Sigmoid colon (tissue), 4 donors: ENCODE measurements around the gene CACNA2D3.

Source experiments
- EP300 ChIP-seq, 4 donors: sonication (generic); formaldehyde crosslinking; IDR thresholded peaks; one replicate each; pipeline ENCODE4 v1.6.1; 2017; ENCODE audit warnings: antibody characterized with exemption in 4 of 4
- POLR2A ChIP-seq, 2 donors: fragments of 450-650 bp; IDR thresholded peaks; one replicate each; pipeline ENCODE4 v1.6.1; 2016; ENCODE audit warnings: antibody characterized with exemption in 2 of 2, mild to moderate bottlenecking in 2 of 2, moderate library complexity in 2 of 2
- TF ChIP-seq, protein P1 (sequence below), 4 experiments: fragments of 450-650 bp in 3 of 4; fragments of 200-600 bp in 1 of 4; IDR thresholded peaks; one replicate each; pipeline ENCODE4 v1.5.1; 2016 to 2019; ENCODE audit warnings: antibody characterized with exemption in 4 of 4, mild to moderate bottlenecking in 3 of 4, moderate library complexity in 2 of 4

DNA sequence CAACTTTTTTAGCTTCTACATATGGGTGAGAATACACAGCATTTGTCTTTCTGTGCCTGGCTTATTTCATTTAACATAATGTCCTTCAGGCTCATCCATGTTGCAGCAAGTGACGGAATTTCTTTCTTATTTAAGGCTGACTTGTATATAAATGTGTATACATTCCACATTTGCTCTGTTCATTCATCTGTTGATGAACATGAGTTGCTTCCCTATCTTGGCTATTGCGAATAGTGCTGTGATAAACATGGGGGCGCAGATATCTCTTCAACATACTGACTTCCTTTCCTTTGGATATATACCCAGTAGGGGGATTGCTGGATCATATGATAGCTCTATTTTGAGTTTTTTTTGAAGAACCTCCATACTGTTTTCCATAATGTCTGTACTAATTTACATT, 332.5 kb downstream of the CACNA2D3 start:
- TF ChIP-seq, protein P1, sequence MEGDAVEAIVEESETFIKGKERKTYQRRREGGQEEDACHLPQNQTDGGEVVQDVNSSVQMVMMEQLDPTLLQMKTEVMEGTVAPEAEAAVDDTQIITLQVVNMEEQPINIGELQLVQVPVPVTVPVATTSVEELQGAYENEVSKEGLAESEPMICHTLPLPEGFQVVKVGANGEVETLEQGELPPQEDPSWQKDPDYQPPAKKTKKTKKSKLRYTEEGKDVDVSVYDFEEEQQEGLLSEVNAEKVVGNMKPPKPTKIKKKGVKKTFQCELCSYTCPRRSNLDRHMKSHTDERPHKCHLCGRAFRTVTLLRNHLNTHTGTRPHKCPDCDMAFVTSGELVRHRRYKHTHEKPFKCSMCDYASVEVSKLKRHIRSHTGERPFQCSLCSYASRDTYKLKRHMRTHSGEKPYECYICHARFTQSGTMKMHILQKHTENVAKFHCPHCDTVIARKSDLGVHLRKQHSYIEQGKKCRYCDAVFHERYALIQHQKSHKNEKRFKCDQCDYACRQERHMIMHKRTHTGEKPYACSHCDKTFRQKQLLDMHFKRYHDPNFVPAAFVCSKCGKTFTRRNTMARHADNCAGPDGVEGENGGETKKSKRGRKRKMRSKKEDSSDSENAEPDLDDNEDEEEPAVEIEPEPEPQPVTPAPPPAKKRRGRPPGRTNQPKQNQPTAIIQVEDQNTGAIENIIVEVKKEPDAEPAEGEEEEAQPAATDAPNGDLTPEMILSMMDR (IDR thresholded peaks at IDR 0.05) = no peak
- TF ChIP-seq POLR2A (IDR thresholded peaks at IDR 0.05) (no peak), EP300 (IDR thresholded peaks at IDR 0.05) (no peak)
